Measurements from ENCODE around the gene NEDD9. TPM values are rescaled to one million over a fixed set of nuclear protein-coding genes. Genes with fewer than 3 reads are reported as not detected.
A peak's percentile ranks its signal among the peaks of the same experiment; 100 is the strongest.

Gene NEDD9
- total and polyA plus RNA-seq, 2 of the 13 experiments (the other 11 are each of a cell fraction or from before 2014, with no cell fraction given): 27.1 to 389 TPM

DNA sequence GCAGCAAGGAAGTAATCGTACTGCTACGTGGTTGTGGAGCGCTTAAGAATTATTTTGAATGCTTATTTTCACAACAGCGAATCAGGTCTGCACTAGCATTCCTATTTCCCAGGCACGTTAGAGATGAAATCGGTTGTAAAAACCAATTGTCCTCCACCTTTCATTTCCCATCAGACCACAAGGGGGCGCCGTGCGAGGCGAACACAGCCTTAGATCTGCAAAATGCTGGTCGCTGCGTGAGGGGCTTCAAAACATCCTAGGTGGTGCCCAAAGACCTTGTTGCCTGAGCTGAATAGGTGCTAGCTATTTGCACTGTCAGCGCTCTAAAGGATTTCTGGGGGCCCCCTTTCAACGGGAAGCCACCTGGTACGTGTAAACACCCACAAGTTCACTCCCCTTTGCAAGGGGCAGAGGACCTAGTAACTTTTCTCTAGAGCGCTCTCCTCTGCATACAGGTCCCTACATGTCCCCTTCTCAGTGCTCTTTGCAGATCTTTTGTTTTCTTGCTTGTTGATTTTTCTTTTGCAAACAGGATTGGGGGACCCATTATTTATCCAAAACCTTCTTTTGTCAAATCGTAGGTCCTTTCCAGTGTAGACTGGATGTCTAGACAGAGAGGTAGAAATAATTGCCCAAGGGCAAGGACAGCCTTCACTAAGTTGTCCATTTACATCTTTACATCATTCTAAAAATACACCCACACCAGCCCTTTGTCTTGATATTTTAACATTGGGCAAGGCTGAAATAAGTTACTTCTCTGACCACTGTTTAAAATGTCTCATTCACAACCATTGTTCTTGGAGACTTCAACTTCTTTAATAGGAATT is 59.8 kb downstream of the NEDD9 start (continued):
- no peak for TF ChIP-seq ZNF616 (CRISPR knock-in tag; IDR thresholded peaks at IDR 0.05; ENCODE audit: low read depth)
- TF ChIP-seq, protein P1, sequence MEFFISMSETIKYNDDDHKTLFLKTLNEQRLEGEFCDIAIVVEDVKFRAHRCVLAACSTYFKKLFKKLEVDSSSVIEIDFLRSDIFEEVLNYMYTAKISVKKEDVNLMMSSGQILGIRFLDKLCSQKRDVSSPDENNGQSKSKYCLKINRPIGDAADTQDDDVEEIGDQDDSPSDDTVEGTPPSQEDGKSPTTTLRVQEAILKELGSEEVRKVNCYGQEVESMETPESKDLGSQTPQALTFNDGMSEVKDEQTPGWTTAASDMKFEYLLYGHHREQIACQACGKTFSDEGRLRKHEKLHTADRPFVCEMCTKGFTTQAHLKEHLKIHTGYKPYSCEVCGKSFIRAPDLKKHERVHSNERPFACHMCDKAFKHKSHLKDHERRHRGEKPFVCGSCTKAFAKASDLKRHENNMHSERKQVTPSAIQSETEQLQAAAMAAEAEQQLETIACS (CRISPR knock-in tag; IDR thresholded peaks at IDR 0.05): peak; percentile 20; the same call in 1 of the 2 replicates
- no peak for TF ChIP-seq SIN3A (IDR thresholded peaks at IDR 0.05; ENCODE audit: borderline replicate concordance, low read depth, low read length)
- no peak for TF ChIP-seq TGIF2 (CRISPR knock-in tag; IDR thresholded peaks at IDR 0.05)
- TF ChIP-seq DNMT3B (CRISPR knock-in tag; conservative IDR thresholded peaks at IDR 0.05): no peak
- peak; percentile 63; the same call in 1 of the 2 replicates for TF ChIP-seq ZBTB38 (CRISPR knock-in tag; IDR thresholded peaks at IDR 0.05)
- TF ChIP-seq ZNF674 (CRISPR knock-in tag; IDR thresholded peaks at IDR 0.05; ENCODE audit: low read depth): no peak
- TF ChIP-seq MAFF (IDR thresholded peaks at IDR 0.05; ENCODE audit: low read depth, low read length): peak; percentile 51
- peak; percentile 89; the same call in 1 of the 2 replicates for TF ChIP-seq ZBTB7B (CRISPR knock-in tag; IDR thresholded peaks at IDR 0.05)
- no peak for TF ChIP-seq FOXP1 (IDR thresholded peaks at IDR 0.05)
- TF ChIP-seq FOXP1 (CRISPR knock-in tag; IDR thresholded peaks at IDR 0.05): no peak
- no peak for TF ChIP-seq RELA (CRISPR knock-in tag; IDR thresholded peaks at IDR 0.05)
- no peak for TF ChIP-seq ZNF552 (CRISPR knock-in tag; IDR thresholded peaks at IDR 0.05; ENCODE audit: borderline replicate concordance)
- TF ChIP-seq, protein P2, sequence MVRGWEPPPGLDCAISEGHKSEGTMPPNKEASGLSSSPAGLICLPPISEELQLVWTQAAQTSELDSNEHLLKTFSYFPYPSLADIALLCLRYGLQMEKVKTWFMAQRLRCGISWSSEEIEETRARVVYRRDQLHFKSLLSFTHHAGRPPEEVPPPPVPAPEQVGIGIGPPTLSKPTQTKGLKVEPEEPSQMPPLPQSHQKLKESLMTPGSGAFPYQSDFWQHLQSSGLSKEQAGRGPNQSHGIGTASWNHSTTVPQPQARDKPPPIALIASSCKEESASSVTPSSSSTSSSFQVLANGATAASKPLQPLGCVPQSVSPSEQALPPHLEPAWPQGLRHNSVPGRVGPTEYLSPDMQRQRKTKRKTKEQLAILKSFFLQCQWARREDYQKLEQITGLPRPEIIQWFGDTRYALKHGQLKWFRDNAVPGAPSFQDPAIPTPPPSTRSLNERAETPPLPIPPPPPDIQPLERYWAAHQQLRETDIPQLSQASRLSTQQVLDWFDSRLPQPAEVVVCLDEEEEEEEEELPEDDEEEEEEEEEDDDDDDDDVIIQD (CRISPR knock-in tag; IDR thresholded peaks at IDR 0.05; ENCODE audit: low read depth): peak; percentile 73; the same call in 1 of the 2 replicates
- no peak for TF ChIP-seq ZNF788 (CRISPR knock-in tag; IDR thresholded peaks at IDR 0.05; ENCODE audit: borderline replicate concordance)
- TF ChIP-seq RFX1 (IDR thresholded peaks at IDR 0.05): no peak
- TF ChIP-seq, protein P3, sequence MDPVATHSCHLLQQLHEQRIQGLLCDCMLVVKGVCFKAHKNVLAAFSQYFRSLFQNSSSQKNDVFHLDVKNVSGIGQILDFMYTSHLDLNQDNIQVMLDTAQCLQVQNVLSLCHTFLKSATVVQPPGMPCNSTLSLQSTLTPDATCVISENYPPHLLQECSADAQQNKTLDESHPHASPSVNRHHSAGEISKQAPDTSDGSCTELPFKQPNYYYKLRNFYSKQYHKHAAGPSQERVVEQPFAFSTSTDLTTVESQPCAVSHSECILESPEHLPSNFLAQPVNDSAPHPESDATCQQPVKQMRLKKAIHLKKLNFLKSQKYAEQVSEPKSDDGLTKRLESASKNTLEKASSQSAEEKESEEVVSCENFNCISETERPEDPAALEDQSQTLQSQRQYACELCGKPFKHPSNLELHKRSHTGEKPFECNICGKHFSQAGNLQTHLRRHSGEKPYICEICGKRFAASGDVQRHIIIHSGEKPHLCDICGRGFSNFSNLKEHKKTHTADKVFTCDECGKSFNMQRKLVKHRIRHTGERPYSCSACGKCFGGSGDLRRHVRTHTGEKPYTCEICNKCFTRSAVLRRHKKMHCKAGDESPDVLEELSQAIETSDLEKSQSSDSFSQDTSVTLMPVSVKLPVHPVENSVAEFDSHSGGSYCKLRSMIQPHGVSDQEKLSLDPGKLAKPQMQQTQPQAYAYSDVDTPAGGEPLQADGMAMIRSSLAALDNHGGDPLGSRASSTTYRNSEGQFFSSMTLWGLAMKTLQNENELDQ (CRISPR knock-in tag; IDR thresholded peaks at IDR 0.05; ENCODE audit: borderline replicate concordance): no peak
- TF ChIP-seq ZNF615 (CRISPR knock-in tag; IDR thresholded peaks at IDR 0.05; ENCODE audit: borderline replicate concordance): 0 out of 2 replicates have a peak, but pooled peaks have one; percentile 56
- TF ChIP-seq PAX8 (CRISPR knock-in tag; IDR thresholded peaks at IDR 0.05; ENCODE audit: borderline replicate concordance): peak; percentile 8; the same call in 1 of the 2 replicates
- TF ChIP-seq, protein P4, sequence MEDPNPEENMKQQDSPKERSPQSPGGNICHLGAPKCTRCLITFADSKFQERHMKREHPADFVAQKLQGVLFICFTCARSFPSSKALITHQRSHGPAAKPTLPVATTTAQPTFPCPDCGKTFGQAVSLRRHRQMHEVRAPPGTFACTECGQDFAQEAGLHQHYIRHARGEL (CRISPR knock-in tag; IDR thresholded peaks at IDR 0.05): no peak
- no peak for TF ChIP-seq DMAP1 (CRISPR knock-in tag; IDR thresholded peaks at IDR 0.05)
- TF ChIP-seq ETV5 (CRISPR knock-in tag; IDR thresholded peaks at IDR 0.05; ENCODE audit: borderline replicate concordance): no peak
- TF ChIP-seq ZSCAN21 (CRISPR knock-in tag; IDR thresholded peaks at IDR 0.05; ENCODE audit: borderline replicate concordance): no peak

Data from HepG2 (cell line).